ENCODE measurements around the gene PNPLA1. TPM values are rescaled to one million over a fixed set of nuclear protein-coding genes. Genes with fewer than 3 reads are reported as not detected.

The PNPLA1 gene
- total RNA-seq, 1 experiment from 2014 or later = 0.10 TPM

GRCh38 chr6:36345681-36346466, 76.0 kb downstream of the PNPLA1 start:
- intact Hi-C loops (cut with micrococcal nuclease) = no loop called here
- Histone ChIP-seq H4K20me1 (ENCODE audit: insufficient read depth) (no peaks in the 10 kb centered on the region), H3K4me1 (ENCODE audit: control insufficient read depth in 1 of 2, insufficient read depth in 2 of 2, low read length in 2 of 2) (peaks cover 0 to 7% of the 10 kb centered on the region in 2 experiments; a peak in 3 of 4 replicates), H3K27ac (ENCODE audit: low read depth, low read length) (no peak overlapping the region), H3K9me2 (ENCODE audit: insufficient read depth) (no peaks in the 10 kb centered on the region), H3K36me3 (ENCODE audit: control insufficient read depth in 1 of 2, insufficient read depth in 2 of 2, low read length in 2 of 2) (no peaks in the 10 kb centered on the region), H2AFZ (ENCODE audit: low read depth, low read length, poor library complexity, severe bottlenecking) (no peak overlapping the region), H3K79me2 (ENCODE audit: insufficient read depth, low read length) (no peaks in the 10 kb centered on the region), H3K9ac (ENCODE audit: low read length) (no peak overlapping the region), H3K27me3 (ENCODE audit: insufficient read depth, low read length) (no peaks in the 10 kb centered on the region), H3K4me3 (replicated peaks in 1 of 2; ENCODE audit: low read depth in 1 of 2, low read length in 2 of 2) (no peak overlapping the region), H3K9me3 (ENCODE audit: control insufficient read depth in 1 of 2, insufficient read depth in 1 of 2, low read depth in 1 of 2, low read length in 2 of 2) (no peaks in the 10 kb centered on the region), H3K4me2 (ENCODE audit: low read length) (no peak overlapping the region)
- ChIA-PET POLR2A (no interaction called here), RAD21 (ENCODE audit: low non-redundant PET in 1 of 2, low total read pairs in 2 of 2, uncharacterized antibody in 2 of 2, unreplicated experiment in 2 of 2) (no interaction called here), CTCF (interaction anchor here (1.0 kb wide), 1 partner anchor 8 kb away, joined by 6 read pairs; no protein-coding TSS in a partner anchor)
- TF ChIP-seq FOSL1 (IDR thresholded peaks at IDR 0.05; ENCODE audit: low read depth) (no peak), ZFX (IDR thresholded peaks at IDR 0.05) (no peak), EZH2 (IDR thresholded peaks at IDR 0.05) (no peak), EGR1 (IDR thresholded peaks at IDR 0.05; ENCODE audit: low read depth) (no peak), YY1 (IDR thresholded peaks at IDR 0.05; ENCODE audit: extremely low read depth, insufficient replicate concordance, low read depth, low read length) (no peak), CEBPB (IDR thresholded peaks at IDR 0.05; ENCODE audit: low read depth) (no peak), ATF3 (IDR thresholded peaks at IDR 0.05) (no peak), RAD21 (IDR thresholded peaks at IDR 0.05; ENCODE audit: low read depth) (no peak)
- TF ChIP-seq, protein P1, sequence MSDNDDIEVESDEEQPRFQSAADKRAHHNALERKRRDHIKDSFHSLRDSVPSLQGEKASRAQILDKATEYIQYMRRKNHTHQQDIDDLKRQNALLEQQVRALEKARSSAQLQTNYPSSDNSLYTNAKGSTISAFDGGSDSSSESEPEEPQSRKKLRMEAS (IDR thresholded peaks at IDR 0.05) = no peak
- no TSS peak for BruUV-seq (replicated peaks)
- ATAC-seq (no peak; the same call in 1 of the 2 replicates), DNase-seq (ENCODE audit: low read depth, low spot score) (no peak)

Data from HCT116 (cell line).